GM21367 (cell line): ENCODE measurements around the gene LRRC70.

Experiments used
- ATAC-seq: cut with Tn5 transposase; IDR thresholded peaks from one replicate; pipeline ENCODE4 v1.9.1; 2021; ENCODE audit not compliant: unreplicated experiment

LRRC70 gene

GRCh38 chr5:62572918-62573514 is 5.6 kb upstream of the LRRC70 start:
- no peak for ATAC-seq

- ATAC-seq, result peak; percentile 40
Observed at GRCh38 chr5:62574599-62574998, 4.0 kb upstream of the LRRC70 start.

GRCh38 chr5:62575066-62575465 is 3.6 kb upstream of the LRRC70 start:
- ATAC-seq, result no peak

GRCh38 chr5:62575489-62575888 is 3.1 kb upstream of the LRRC70 start:
- no peak for ATAC-seq

- no peak for ATAC-seq
Observed at GRCh38 chr5:62576570-62577170, 1.9 kb upstream of the LRRC70 start.

GRCh38 chr5:62577488-62577887 is 1.1 kb upstream of the LRRC70 start:
- no peak for ATAC-seq

- ATAC-seq, result no peak
Observed at GRCh38 chr5:62579761-62580160, 1.1 kb downstream of the LRRC70 start.

- no peak for ATAC-seq
Observed at GRCh38 chr5:62581836-62582597, 3.4 kb downstream of the LRRC70 start.

GRCh38 chr5:62584391-62584790 is 5.8 kb downstream of the LRRC70 start:
- ATAC-seq, result no peak

GRCh38 chr5:62585306-62585705 is 6.7 kb downstream of the LRRC70 start:
- ATAC-seq, result no peak

- ATAC-seq, result no peak
Observed at GRCh38 chr5:62585751-62586150, 7.1 kb downstream of the LRRC70 start.

- no peak for ATAC-seq
Observed at GRCh38 chr5:62587737-62588136, 9.1 kb downstream of the LRRC70 start.

- ATAC-seq, result no peak
Observed at GRCh38 chr5:62588668-62589067, 10.0 kb downstream of the LRRC70 start.

GRCh38 chr5:62589504-62589903 is 10.9 kb downstream of the LRRC70 start:
- no peak for ATAC-seq

GRCh38 chr5:62590387-62590786 is 11.8 kb downstream of the LRRC70 start:
- no peak for ATAC-seq

GRCh38 chr5:62592558-62592957 is 13.9 kb downstream of the LRRC70 start:
- no peak for ATAC-seq

- ATAC-seq, result no peak
Observed at GRCh38 chr5:62593331-62593730, 14.7 kb downstream of the LRRC70 start.

GRCh38 chr5:62594364-62594984 is 15.9 kb downstream of the LRRC70 start:
- ATAC-seq, result no peak

- ATAC-seq, result no peak
Observed at GRCh38 chr5:62596096-62596495, 17.5 kb downstream of the LRRC70 start.

GRCh38 chr5:62596691-62597090 is 18.1 kb downstream of the LRRC70 start:
- no peak for ATAC-seq

GRCh38 chr5:62597314-62597713 is 18.7 kb downstream of the LRRC70 start:
- ATAC-seq, result no peak
